ENCODE data around the gene MBLAC1.

Gene MBLAC1

GRCh38 chr7:100126931-100127865, at the start of gene MBLAC1:
MBLAC1 (plus strand) TSS chr7:100126967; CDS start chr7:100127396, 429 bp downstream.
- in situ Hi-C loops (cut with MboI; ENCODE audit: low sequenced_read_pairs), result no loop called here

GRCh38 chr7:100077205-100077604, 49.6 kb upstream of the MBLAC1 start:
- in situ Hi-C loops (cut with MboI; ENCODE audit: low sequenced_read_pairs), result no loop called here

GRCh38 chr7:100079024-100079560, 47.7 kb upstream of the MBLAC1 start:
- in situ Hi-C loops (cut with MboI; ENCODE audit: low sequenced_read_pairs), result no loop called here

GRCh38 chr7:100080907-100081534, 45.7 kb upstream of the MBLAC1 start:
- in situ Hi-C loops (cut with MboI; ENCODE audit: low sequenced_read_pairs), result no loop called here

GRCh38 chr7:100081535-100082102, 45.1 kb upstream of the MBLAC1 start, which contains the start of gene ZNF3:
ZNF3 (minus strand) TSS chr7:100081723; CDS start chr7:100077357, 4,366 bp downstream.
- in situ Hi-C loops (cut with MboI; ENCODE audit: low sequenced_read_pairs), result no loop called here

GRCh38 chr7:100082978-100083377, 43.8 kb upstream of the MBLAC1 start:
- in situ Hi-C loops (cut with MboI; ENCODE audit: low sequenced_read_pairs), result no loop called here

- in situ Hi-C loops (cut with MboI; ENCODE audit: low sequenced_read_pairs), result no loop called here
These were observed 41.3 kb upstream of the MBLAC1 start for GRCh38 chr7:100085515-100085914.

- in situ Hi-C loops (cut with MboI; ENCODE audit: low sequenced_read_pairs), result no loop called here
These were observed 39.6 kb upstream of the MBLAC1 start for GRCh38 chr7:100087055-100087750.

- in situ Hi-C loops (cut with MboI; ENCODE audit: low sequenced_read_pairs), result no loop called here
These were observed 38.6 kb upstream of the MBLAC1 start for GRCh38 chr7:100088095-100088620.

GRCh38 chr7:100088621-100089457, 37.9 kb upstream of the MBLAC1 start, which contains the start of gene COPS6:
COPS6 (plus strand) TSS chr7:100088969; CDS start chr7:100088991, 22 bp downstream.
- in situ Hi-C loops (cut with MboI; ENCODE audit: low sequenced_read_pairs), result no loop called here

GRCh38 chr7:100089458-100090196, 37.1 kb upstream of the MBLAC1 start:
- in situ Hi-C loops (cut with MboI; ENCODE audit: low sequenced_read_pairs), result no loop called here

- in situ Hi-C loops (cut with MboI; ENCODE audit: low sequenced_read_pairs), result no loop called here
These were observed 36.0 kb upstream of the MBLAC1 start for GRCh38 chr7:100090527-100091410.

GRCh38 chr7:100091411-100092181, 35.2 kb upstream of the MBLAC1 start:
- in situ Hi-C loops (cut with MboI; ENCODE audit: low sequenced_read_pairs), result no loop called here

GRCh38 chr7:100093054-100093453, 33.7 kb upstream of the MBLAC1 start:
- in situ Hi-C loops (cut with MboI; ENCODE audit: low sequenced_read_pairs), result no loop called here

GRCh38 chr7:100093498-100093897, 33.3 kb upstream of the MBLAC1 start:
- in situ Hi-C loops (cut with MboI; ENCODE audit: low sequenced_read_pairs), result no loop called here

GRCh38 chr7:100093925-100094486, 32.8 kb upstream of the MBLAC1 start:
- in situ Hi-C loops (cut with MboI; ENCODE audit: low sequenced_read_pairs), result no loop called here

- in situ Hi-C loops (cut with MboI; ENCODE audit: low sequenced_read_pairs), result no loop called here
These were observed 31.5 kb upstream of the MBLAC1 start for GRCh38 chr7:100095289-100095688.
